Pulmonary artery endothelial cell (primary cell): ENCODE data around the gene SOS1. TPM values are rescaled to one million over a fixed set of nuclear protein-coding genes. Genes with fewer than 3 reads are reported as not detected.
"Not testable (repeated sequence)": the region's sequence is repeated elsewhere in the genome, so short reads cannot be mapped to it uniquely, and the experiment has no call there.

Source experiments
- DNase-seq: peaks from one replicate; pipeline ENCODE4 v3.0.0-alpha.2; 2011; ENCODE audit warnings: low read depth, low spot score
- total RNA-seq: library from RNA; depleted of rRNA; stranded (reverse); fragments of >200 nt; gene quantifications from 2 replicates; pipeline ENCODE4 v1.2.3, GENCODE V29; 2014

SOS1 gene
- total RNA-seq, 1 donor from 2014 or later, result 13.3 TPM

DNA sequence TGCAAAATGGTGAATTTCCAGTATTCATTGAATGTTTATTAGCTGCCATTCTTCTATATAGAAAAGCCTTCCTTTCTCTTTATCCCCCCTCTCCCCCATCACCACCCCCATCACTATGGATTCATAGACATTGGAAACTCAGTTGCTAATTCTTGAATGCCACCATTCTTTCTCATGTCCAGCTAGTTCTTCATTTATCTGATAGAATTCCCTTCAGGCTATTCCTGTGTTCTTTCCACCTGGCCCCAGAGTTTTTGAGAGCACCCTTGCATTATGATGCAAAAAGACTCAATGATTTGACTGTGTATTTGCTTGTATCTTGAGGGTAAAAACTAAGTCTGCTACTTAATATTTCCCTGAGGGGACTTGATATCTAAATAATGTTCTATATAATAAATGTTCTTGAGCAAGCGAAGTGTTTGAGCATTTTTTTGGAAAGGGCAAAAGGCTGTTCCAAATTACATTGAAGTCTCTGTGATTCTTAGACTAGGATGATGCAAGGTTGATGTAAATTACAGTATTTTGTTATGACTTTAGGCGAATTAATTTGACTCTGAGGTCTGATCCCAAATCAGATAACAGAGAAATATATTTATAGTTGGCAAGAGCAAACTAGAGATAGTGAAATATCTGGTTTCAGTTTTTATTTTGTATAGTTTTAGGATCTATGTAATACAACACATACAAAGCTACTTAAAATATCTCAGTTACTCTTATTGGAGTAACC is 18.8 kb upstream of the SOS1 start:
- DNase-seq, result no peak

DNA sequence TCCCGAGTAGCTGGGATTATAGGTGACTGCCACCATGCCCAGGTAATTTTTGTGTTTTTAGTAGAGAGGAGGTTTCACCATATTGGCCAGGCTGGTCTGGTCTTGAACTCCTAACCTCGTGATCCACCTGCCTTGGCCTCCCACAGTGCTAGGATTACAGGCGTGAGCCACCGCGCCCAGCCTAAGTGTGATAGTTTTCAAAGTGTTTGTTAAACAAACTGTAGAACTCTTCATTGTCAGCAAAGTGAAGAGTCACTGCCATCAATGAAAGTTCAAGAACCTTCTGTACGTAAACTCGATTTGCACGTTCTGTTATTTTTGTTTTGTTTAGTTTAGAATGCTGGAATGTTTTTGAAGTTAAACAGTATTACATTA is 18.0 kb upstream of the SOS1 start:
- no peak for DNase-seq

DNA sequence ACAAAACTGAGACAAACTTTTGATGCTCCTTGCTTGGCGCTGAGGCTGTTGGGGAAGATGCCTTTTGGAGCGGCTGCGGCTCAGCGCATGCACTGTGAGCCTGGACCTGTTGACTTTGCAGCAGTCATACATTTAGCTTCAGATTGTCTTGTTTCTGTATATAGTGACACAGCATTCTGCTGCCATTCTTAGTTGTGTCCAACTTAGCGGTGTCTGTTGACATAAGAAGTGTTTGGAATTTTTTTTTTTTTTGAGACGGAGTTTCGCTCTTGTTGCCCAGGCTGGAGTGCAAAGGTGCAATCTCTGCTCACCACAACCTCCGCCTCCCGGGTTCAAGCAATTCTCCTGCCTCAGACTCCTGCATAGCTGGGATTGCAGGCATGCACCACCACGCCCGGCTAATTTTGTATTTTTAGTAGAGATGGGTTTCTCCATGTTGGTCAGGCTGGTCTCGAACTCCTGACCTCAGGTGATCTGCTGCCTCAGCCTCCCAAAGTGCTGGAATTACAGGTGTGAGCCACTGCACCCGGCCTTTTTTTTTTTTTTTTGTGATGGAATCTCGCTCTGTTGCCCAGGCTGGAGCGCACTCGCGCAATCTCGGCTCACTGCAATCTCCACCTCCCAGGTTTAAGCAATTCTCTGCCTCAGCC is 17.5 kb upstream of the SOS1 start:
- DNase-seq, result not testable (repeated sequence)

DNA sequence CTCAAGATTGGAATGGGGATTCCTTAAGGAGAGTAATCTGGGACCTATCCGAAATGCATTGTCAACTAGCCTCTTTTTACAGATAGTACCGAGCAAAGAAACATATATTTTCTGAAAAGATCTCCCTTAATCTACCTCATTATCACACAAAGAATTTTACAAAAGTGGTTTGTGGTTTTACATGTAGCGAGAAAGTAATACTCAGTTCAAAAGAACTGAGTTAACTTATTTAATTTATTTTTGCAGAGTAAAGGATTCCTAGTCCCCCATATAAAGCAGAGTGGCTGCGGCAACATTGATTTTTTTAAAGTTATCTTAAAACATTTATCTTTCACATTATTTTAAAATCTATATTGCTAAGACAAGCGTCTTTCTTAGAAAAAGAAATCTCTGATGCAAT is 15.9 kb upstream of the SOS1 start:
- DNase-seq, result no peak

DNA sequence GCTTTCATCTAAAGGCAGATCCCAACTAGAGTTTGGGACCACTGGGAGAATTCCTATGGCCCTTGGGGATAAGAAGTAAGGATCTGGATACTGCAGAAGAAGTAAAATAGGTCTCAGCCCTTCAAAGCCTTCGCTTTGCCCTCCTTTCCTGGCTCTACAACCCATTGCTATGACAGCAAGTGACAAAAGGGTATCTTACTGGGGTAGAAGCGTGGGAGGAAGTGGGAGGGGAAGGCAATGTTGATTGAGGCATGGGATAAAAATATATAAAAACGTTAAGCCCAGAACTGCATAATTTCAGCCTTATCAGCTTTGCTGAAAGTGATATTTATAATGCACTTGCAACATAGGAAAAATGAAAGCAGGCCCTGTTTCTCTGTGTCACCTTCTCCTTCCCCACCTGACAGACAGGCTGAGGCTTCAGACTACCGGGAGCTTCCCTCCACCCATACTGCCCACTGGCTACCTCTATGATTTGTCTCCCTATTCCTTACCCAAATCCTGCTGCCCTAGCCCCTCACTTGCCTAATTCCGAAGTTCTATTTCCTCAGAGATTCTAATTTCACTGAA is 14.9 kb upstream of the SOS1 start:
- DNase-seq, result no peak

DNA sequence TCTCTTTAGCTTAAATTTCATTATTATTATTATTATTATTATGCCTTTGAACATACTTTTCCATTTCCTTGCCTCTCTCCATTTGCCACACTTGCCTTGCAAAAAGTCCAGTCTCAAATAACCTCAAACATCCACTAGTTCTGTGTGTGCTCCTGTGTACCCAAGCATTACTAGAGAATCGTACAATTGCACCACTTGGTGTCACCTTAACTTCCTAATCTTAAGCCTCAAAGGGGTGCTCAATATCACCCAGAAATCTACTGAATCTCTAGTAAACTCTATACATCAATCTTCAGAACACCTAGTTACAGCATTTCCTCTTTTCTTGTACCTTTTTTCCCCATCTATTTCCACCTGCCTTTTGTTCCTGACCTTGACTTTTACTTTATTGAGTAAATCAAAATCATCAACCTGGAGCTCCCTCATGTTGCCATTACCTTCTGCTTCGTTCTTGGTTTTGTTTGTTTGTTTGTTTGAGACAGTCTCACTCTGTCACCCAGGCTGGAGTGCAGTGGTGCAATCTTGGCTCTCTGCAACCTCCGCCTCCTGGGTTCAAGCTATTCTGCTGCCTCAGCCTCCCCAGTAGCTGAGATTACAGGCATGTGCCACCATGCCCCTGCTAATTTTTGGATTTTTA is 12.5 kb upstream of the SOS1 start:
- no peak for DNase-seq

DNA sequence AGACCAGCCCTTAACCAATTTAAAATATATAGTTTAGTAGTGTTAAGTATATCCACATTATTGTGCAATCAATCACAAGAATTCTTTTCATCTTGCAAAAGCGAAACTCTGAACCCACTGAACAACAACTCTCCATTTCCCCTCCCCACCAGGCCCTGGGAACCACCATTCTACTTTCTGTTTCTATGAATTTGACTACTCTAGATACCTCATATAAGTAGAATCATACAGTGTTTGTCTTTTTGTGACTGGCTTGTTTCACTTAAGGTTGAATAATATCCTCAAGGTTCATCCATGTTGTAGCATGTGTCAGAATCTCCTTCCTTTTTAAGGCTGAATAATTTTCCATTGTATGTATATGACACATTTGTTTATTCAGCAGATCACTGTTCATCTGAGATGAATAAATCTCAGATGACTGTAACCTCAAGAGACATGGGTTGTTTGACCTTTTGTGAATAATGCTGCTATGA is 8.1 kb upstream of the SOS1 start:
- DNase-seq, result no peak

DNA sequence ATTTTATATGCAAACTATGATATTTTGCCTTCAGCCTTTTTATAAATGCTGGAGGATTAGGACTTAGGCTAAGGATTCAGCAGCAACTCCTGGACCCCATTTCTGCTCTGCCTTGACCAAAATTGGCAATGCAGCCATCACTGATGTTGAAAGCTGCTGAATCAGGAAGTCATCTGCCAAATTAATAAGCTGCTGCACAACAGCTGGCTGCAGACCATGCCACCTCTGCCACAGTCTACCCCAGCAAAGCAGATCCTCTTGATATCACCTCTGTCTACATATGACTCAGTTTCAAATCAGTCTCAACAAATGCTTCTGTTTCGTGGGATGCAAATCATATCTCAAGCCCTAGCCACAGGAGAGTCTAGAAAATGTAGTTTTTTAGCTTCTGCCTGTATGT is 7.1 kb upstream of the SOS1 start:
- no peak for DNase-seq

DNA sequence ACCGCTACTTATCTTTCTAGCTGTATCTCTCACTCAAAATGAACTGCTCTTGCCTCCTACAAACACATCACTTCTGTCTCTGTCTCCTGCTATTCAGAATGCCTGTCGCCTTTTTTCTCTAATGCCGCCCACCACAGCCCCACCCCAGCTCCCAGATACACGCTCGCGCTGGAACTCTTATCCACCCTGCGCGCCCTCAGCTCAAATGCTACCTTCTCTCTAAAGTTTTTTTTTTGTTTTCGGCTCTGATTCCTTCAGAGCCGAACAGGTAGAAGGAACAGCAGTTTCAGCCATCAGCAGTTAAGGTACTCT is 3.9 kb upstream of the SOS1 start:
- DNase-seq, result no peak

DNA sequence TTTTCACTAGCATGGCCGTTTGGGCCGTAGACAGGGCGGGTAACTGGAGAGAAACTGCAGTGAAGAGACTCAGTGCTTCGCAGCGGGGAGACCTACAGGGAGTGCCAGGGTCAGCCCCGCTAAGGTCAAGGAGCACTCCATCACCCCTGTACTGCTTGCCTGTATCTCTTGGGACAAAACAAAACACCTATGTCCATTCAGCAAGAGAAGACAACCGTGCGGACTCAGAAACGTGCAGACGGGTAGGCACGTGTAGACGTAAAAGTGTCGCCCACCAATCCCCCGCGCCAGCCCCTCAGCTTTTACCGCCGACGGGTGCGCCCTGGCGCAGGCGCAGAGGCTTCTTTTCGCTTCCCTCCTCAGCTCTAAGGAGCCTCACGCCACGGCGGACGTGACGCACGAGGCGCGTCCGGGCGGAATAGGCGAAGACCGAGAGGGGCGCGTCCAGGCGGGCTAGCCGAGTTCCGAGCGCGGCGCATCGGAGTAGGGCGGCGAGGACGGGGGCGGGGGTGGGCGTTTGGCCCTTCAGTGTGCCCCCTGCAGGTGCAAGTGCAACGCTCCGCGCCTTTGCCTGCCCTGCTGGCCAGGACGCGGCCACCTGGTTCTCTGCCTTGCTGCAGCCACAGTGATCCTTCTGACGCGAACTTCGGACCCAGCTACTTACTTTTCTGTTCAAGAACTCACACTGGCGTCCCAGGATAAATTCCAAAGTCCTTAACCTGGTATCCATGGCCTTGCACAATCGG is 3.3 kb upstream of the SOS1 start:
- peak; percentile 84 for DNase-seq

DNA sequence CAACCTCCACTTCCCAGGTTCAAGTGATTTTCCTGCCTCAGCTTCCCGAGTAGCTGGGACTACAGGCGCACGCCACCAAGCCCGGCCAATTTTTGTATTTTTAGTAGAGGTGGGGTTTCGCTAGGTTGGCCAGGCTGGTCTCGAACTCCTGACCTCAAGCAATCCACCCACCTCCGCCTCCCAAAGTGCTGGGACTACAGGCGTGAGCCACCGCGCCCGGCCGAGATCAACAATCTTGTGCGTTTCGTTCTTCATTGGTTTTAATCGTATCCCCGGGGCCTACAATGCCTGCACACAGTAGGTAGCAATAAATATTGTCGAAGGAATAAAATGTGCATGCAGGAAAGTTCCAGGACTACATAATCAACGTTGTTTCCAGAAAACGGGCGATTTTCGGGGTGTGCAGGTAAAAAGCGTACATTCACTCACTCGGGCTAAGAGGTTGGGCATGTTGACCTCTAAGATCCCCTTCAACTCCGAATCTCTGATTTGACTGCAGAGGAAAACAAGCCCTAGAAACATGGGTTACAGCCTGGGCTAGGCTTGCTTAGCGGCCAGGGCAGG is 2.7 kb upstream of the SOS1 start:
- no peak for DNase-seq

DNA sequence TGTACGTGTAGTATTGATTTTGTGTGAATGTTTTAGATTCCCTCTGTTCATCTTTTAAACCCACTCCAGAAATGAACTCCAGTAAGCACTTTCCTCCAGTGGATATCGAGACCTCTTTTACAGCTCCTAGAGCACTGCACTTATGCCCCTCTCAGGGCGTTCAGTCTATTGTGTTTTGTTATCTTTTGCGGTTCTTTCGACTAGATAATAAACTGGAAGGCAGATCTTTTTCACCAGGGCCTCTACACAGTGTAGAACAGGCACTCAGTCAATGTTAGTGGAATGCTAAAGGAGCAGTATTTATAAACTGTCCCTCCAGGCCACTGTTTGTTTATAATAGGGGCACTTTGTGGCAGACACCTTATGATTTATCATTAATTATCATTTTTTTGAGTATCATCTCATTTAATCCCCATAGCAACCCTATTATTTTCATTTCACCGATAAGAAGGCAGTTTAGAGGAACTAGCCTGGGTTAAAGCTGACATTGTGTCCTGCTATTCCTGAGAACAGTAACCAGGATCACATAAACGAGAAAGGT is 742 bp upstream of the SOS1 start:
- no peak for DNase-seq

DNA sequence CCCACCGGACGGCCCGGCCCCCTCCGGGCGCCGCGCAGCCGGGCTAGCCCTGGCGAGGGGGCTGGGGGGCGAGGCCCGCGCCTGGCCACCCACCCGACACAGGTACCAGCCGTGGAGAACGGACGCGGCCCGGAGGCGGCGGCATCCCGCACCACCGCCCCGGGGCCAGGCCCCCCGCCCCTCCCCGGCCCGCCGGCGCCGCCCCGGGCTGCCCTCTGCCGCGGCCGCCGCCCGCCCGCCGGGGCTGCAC is 405 bp downstream of the SOS1 start:
- no peak for DNase-seq

DNA sequence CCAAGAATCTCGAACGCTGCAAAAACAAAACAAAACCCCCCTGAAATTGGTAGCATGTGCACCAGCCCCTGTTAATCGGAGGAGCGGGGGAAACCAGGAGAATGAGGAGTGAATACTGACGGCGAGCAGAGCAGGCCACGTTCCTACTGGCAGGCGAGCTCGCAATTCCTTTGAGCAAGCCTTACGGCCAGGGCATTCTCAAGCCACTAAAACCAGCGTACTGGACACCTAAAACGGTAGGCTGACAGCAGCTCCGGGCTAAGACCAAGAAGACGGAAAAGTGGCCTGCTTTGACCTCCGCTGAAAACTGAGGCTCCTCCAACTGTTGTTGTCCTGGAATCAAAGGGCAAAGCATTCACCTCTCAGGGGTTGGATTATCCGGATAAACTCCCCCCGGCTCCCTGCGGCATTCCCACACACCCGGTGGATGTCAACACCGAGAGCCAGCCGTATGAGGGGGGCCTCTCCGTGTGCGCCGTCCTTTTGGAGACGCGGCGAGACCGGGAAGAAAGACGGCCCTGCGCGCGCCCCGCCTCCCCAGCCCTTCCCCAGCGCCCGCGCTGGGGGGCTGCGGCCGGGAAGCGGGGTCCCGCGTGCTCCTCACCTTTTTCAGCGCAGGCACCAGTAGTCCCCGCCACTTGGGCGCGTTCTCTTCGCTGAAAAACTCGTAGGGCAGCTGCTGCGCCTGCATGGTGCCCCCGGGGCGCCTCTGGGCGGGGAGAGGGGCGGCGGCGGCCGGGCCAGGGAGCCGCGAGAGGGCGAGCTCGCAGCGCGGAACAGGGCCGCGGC is 925 bp downstream of the SOS1 start:
- DNase-seq, result no peak

DNA sequence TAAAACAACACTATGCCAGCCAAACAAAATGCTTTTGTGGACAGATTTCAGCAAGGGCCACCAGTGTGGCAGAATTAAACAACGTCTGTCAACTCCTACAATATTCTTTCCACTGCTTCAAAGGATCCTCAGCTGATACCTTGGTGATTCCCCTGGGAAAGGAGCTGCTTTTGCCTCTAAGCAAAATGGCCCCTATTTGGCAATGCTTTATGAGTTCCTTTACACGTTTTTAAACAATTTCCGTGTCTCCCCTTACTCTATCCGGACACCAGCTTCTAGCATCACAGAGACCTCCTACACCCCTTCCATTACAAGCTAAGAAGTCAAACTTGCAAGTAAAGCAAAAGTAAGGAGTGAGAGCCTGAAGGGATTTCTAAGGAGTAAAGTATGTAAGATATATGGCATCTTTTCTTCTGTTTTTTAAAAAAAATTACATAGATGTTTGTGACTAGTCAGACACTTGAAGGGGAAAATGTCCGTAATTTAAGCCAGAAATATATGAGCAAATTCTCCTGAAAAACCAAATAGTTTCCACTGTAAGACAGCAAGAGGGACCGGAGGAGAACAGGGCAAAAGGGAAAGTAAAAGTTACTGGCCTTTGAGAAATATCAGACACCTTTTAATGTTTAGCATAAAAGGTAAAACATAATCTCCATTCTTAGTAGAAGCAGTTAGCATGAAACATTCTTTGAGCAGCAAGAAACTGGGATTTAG is 1.9 kb downstream of the SOS1 start:
- no peak for DNase-seq

DNA sequence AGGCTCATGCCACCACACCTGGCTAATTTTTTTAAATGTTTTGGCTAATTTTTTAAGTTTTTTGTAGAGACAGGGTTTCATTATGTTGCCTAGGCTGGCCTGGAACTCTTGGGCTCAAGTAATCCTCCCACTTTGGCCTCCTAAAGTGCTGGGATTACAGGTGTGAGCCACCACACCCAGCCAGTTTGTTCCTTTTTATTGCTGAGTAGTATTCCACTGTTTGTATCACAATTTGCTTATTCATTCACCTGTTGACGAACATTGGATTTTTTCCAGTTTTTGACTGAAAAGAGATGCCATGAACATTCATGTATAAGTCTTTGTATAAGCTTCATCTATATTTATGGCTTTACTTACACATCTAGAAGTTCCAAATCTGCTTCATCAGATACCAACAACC is 5.3 kb downstream of the SOS1 start:
- no peak for DNase-seq

DNA sequence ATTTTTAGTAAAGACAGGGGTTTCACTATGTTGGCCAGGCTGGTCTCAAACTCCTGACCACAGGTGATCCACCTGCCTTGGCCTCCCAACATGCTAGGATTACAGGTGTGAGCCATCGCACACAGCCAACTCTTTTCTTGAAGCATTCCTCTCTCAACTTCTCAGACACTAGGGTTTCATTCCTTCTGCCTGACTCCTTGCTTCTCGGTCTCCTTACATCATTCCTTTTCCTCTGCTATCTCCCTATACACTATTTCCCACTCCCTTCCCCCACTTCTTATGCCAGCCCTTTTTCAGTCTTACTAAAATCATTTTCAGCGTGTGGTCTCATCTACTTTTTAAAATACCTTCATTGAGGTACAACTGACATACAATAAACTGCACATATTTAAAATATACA is 6.1 kb downstream of the SOS1 start:
- DNase-seq, result no peak

DNA sequence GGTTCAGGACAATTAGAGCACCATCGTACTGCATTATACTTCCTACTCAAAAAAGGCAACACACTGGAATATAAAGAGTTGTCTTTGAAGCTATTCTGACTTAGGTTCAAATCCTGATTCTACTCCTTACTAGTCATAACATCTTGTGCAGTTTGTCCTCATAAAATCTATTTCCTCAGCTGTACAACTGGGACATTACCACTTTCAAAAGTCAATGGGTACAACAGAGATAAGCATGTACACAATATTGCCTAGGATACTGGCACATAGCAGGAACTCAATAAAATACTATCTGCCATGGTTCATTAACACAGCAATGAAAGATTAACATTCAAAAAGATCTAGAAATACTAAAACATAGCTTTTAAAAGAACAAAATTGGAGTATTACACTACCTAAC is 11.3 kb downstream of the SOS1 start:
- DNase-seq, result no peak

DNA sequence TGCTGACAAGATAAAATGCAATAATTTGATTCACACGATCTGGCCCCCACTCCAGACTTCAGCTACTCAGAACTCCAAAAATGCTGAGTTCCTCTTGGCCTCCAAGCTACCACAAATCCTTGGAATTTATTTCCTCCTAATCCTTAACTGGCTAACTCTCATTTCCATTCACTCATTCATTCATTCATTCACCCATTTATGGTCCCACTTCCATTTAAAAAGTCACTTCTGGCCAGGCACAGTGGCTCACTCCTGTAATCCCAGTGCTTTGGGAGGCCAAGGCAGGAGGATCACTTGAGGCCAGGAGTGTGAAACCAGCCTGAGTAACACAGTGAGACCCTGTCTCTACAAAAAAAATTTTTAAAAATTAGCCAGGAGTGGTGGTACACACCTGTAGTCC is 12.5 kb downstream of the SOS1 start:
- no peak for DNase-seq

DNA sequence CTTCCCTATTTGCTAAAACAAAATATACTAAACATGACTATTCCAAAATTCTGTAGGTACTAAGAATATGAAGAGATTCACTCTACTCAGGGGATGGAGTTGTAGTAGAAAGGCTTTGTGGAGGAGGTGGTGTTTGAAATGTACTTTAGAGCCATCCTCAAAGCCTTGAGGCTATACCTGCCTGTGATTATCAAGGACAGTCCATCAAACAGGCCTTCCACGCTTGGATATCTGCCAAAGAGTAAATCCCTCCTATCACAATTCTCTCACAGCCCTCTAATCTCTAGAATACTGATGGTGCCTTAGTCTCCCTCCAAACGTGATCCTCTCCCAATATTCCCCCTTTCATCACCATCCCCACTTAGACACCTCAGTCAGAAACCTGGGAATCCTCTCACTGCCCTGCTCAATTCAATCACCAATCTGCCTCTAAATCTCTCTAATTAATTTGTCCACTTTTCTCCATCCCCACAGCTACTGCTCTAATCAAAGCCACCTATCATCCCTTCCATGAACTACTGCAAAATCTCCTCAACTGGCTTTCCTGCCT is 13.1 kb downstream of the SOS1 start:
- DNase-seq, result no peak
